Measurements from ENCODE around the gene RPS6KA5.
"Not testable (repeated sequence)": the region's sequence is repeated elsewhere in the genome, so short reads cannot be mapped to it uniquely, and the experiment has no call there.

The RPS6KA5 gene

GRCh38 chr14:90829677-90830076 lies 230.8 kb downstream of the RPS6KA5 start:
- no peak for DNase-seq (ENCODE audit: low spot score)

GRCh38 chr14:90828642-90829487 lies 231.6 kb downstream of the RPS6KA5 start:
- no peak for DNase-seq (ENCODE audit: low spot score)

- DNase-seq (ENCODE audit: low spot score): peak; percentile 96
Observed at GRCh38 chr14:90827919-90828610, 232.4 kb downstream of the RPS6KA5 start.

GRCh38 chr14:90823542-90823941 lies 236.9 kb downstream of the RPS6KA5 start:
- not testable (repeated sequence) for DNase-seq (ENCODE audit: low spot score)

GRCh38 chr14:90820958-90821357 lies 239.5 kb downstream of the RPS6KA5 start:
- DNase-seq (ENCODE audit: low spot score): no peak

- DNase-seq (ENCODE audit: low spot score): no peak
Observed at GRCh38 chr14:90819734-90820393, 240.6 kb downstream of the RPS6KA5 start.

GRCh38 chr14:90818715-90819114 lies 241.7 kb downstream of the RPS6KA5 start:
- DNase-seq (ENCODE audit: low spot score): no peak

GRCh38 chr14:90816681-90817436 lies 243.6 kb downstream of the RPS6KA5 start:
- DNase-seq (ENCODE audit: low spot score): no peak

- DNase-seq (ENCODE audit: low spot score): peak; percentile 79
Observed at GRCh38 chr14:90815822-90816662, 244.4 kb downstream of the RPS6KA5 start, which contains the start of gene TTC7B. Gene TTC7B, minus strand, starts transcription at chr14:90816430. Its CDS starts 135 bp downstream, at chr14:90816295.

- DNase-seq (ENCODE audit: low spot score): no peak
Observed at GRCh38 chr14:90815572-90815821, 244.9 kb downstream of the RPS6KA5 start.

- DNase-seq (ENCODE audit: low spot score): no peak
Observed at GRCh38 chr14:90814806-90815571, 245.5 kb downstream of the RPS6KA5 start.

- no peak for DNase-seq (ENCODE audit: low spot score)
Observed at GRCh38 chr14:90813442-90813841, 247.0 kb downstream of the RPS6KA5 start.

- DNase-seq (ENCODE audit: low spot score): no peak
Observed at GRCh38 chr14:90812109-90812508, 248.3 kb downstream of the RPS6KA5 start.

- DNase-seq (ENCODE audit: low spot score): no peak
Observed at GRCh38 chr14:90811641-90812040, 248.8 kb downstream of the RPS6KA5 start.

- DNase-seq (ENCODE audit: low spot score): no peak
Observed at GRCh38 chr14:90810806-90811205, 249.6 kb downstream of the RPS6KA5 start.

GRCh38 chr14:90809530-90810312 lies 250.7 kb downstream of the RPS6KA5 start:
- DNase-seq (ENCODE audit: low spot score): no peak

GRCh38 chr14:90808759-90809529 lies 251.5 kb downstream of the RPS6KA5 start:
- DNase-seq (ENCODE audit: low spot score): no peak

- no peak for DNase-seq (ENCODE audit: low spot score)
Observed at GRCh38 chr14:90807060-90807459, 253.4 kb downstream of the RPS6KA5 start.

Measured in germinal center (tissue), 1 donor.